ENCODE measurements around the gene CD7. TPM values are rescaled to one million over a fixed set of nuclear protein-coding genes. Genes with fewer than 3 reads are reported as not detected.

CD7 gene
- total RNA-seq, 1 donor from 2014 or later = 0.27 TPM

- H3K27me3 Mint-ChIP-seq (ENCODE audit: unreplicated experiment) = peaks cover 8% of the 10 kb centered on the region
- no peak for DNase-seq
- H3K27ac Mint-ChIP-seq (ENCODE audit: unreplicated experiment) = no peak overlapping the region
- peaks cover 2% of the 10 kb centered on the region for H3K9me3 Mint-ChIP-seq (ENCODE audit: unreplicated experiment)
- no peak overlapping the region for H3K4me3 Mint-ChIP-seq (ENCODE audit: unreplicated experiment)
- H3K4me1 Mint-ChIP-seq (ENCODE audit: low read depth, unreplicated experiment) = peaks cover 3% of the 10 kb centered on the region
- TF ChIP-seq CTCF (IDR thresholded peaks at IDR 0.05; ENCODE audit: partially characterized antibody, unreplicated experiment) = no peak
- no peaks in the 10 kb centered on the region for H3K36me3 Mint-ChIP-seq (ENCODE audit: unreplicated experiment)
Observed at GRCh38 chr17:82316651-82317393, 586 bp downstream of the CD7 start.

- Mint-ChIP-seq H3K27me3 (ENCODE audit: unreplicated experiment) (peaks cover 6% of the 10 kb centered on the region), H3K4me1 (ENCODE audit: low read depth, unreplicated experiment) (peaks cover 3% of the 10 kb centered on the region), H3K27ac (ENCODE audit: unreplicated experiment) (no peak overlapping the region), H3K9me3 (ENCODE audit: unreplicated experiment) (no peaks in the 10 kb centered on the region), H3K4me3 (ENCODE audit: unreplicated experiment) (peak overlapping the region; percentile 19), H3K36me3 (ENCODE audit: unreplicated experiment) (no peaks in the 10 kb centered on the region)
- peak; percentile 49 for DNase-seq
- no peak for TF ChIP-seq CTCF (IDR thresholded peaks at IDR 0.05; ENCODE audit: partially characterized antibody, unreplicated experiment)
Observed at GRCh38 chr17:82315703-82316358, 1.6 kb downstream of the CD7 start.

- H3K36me3 Mint-ChIP-seq (ENCODE audit: unreplicated experiment) = no peaks in the 10 kb centered on the region
- H3K4me1 Mint-ChIP-seq (ENCODE audit: low read depth, unreplicated experiment) = peaks cover 3% of the 10 kb centered on the region
- no peaks in the 10 kb centered on the region for H3K9me3 Mint-ChIP-seq (ENCODE audit: unreplicated experiment)
- no peak for TF ChIP-seq CTCF (IDR thresholded peaks at IDR 0.05; ENCODE audit: partially characterized antibody, unreplicated experiment)
- no peak for DNase-seq
- no peak overlapping the region for H3K27ac Mint-ChIP-seq (ENCODE audit: unreplicated experiment)
- H3K4me3 Mint-ChIP-seq (ENCODE audit: unreplicated experiment) = no peak overlapping the region
- peaks cover 6% of the 10 kb centered on the region for H3K27me3 Mint-ChIP-seq (ENCODE audit: unreplicated experiment)
Observed at GRCh38 chr17:82314727-82315605, 2.4 kb downstream of the CD7 start.

- H3K36me3 Mint-ChIP-seq (ENCODE audit: unreplicated experiment) = no peaks in the 10 kb centered on the region
- H3K4me3 Mint-ChIP-seq (ENCODE audit: unreplicated experiment) = no peak overlapping the region
- DNase-seq = peak; percentile 24
- H3K27me3 Mint-ChIP-seq (ENCODE audit: unreplicated experiment) = peaks cover 6% of the 10 kb centered on the region
- H3K9me3 Mint-ChIP-seq (ENCODE audit: unreplicated experiment) = no peaks in the 10 kb centered on the region
- H3K4me1 Mint-ChIP-seq (ENCODE audit: low read depth, unreplicated experiment) = peaks cover 3% of the 10 kb centered on the region
- no peak for TF ChIP-seq CTCF (IDR thresholded peaks at IDR 0.05; ENCODE audit: partially characterized antibody, unreplicated experiment)
- no peak overlapping the region for H3K27ac Mint-ChIP-seq (ENCODE audit: unreplicated experiment)
Observed at GRCh38 chr17:82314012-82314726, 3.2 kb downstream of the CD7 start.
